GM12875 (cell line): ENCODE results near the gene PRSS1.
A peak's percentile ranks its signal among the peaks of the same experiment; 100 is the strongest.

Experiments used
- H3K4me3 ChIP-seq: one replicate; pipeline ENCODE4 v1.5.1; 2011; ENCODE audit warnings: low read depth, low read length, control low read depth
- CTCF ChIP-seq: IDR thresholded peaks from 2 replicates; pipeline ENCODE4 v1.5.1; 2011; ENCODE audit warnings: low read depth, mild to moderate bottlenecking, control low read depth, inconsistent platforms, low read length, moderate library complexity, borderline replicate concordance; ENCODE audit not compliant: insufficient read depth

The PRSS1 gene

GRCh38 chr7:142777318-142777717 is 28.0 kb downstream of the PRSS1 start:
- H3K4me3 ChIP-seq, result no peak overlapping the region
- TF ChIP-seq CTCF, result no peak

GRCh38 chr7:142782922-142783900 is 33.9 kb downstream of the PRSS1 start:
- TF ChIP-seq CTCF, result peak; percentile 86
- peak overlapping the region; percentile 50 for H3K4me3 ChIP-seq

- TF ChIP-seq CTCF, result 0 out of 2 replicates have a peak, but pooled peaks have one; percentile 6
- H3K4me3 ChIP-seq, result no peak overlapping the region
These were observed 34.8 kb downstream of the PRSS1 start for GRCh38 chr7:142784096-142784495.

GRCh38 chr7:142784716-142785115 is 35.4 kb downstream of the PRSS1 start:
- no peak for TF ChIP-seq CTCF
- H3K4me3 ChIP-seq, result no peak overlapping the region

GRCh38 chr7:142785841-142786250 is 36.6 kb downstream of the PRSS1 start:
- no peak for TF ChIP-seq CTCF

GRCh38 chr7:142787034-142787768 is 37.9 kb downstream of the PRSS1 start:
- H3K4me3 ChIP-seq, result no peak overlapping the region
- TF ChIP-seq CTCF, result no peak

More at GRCh38 chr7:142785841-142786250, 36.6 kb downstream of the PRSS1 start:
- H3K4me3 ChIP-seq, result no peak overlapping the region

GRCh38 chr7:142787783-142788182 is 38.5 kb downstream of the PRSS1 start:
- H3K4me3 ChIP-seq, result no peak overlapping the region
- no peak for TF ChIP-seq CTCF
